OCI-LY3 (cell line): ENCODE data around the gene GAS7.

Experiments used
- CTCF ChIP-seq: fragments of 200-600, 300-600 bp; sonication (generic); IDR thresholded peaks from 2 replicates; pipeline ENCODE4 v1.5.1; 2014; ENCODE audit warnings: antibody characterized with exemption, low read length, low read depth
- EZH2phosphoT487 ChIP-seq: fragments of 200-600 bp; shearing (Covaris generic); IDR thresholded peaks from 2 replicates; pipeline ENCODE4 v1.6.1; 2018; ENCODE audit warnings: antibody characterized with exemption, mixed run types, low read depth

- TF ChIP-seq EZH2phosphoT487 = no peak
- no peak for TF ChIP-seq CTCF
Observed at GRCh38 chr17:9981344-9981915, 217.0 kb downstream of the GAS7 start.
